ENCODE results near the gene C3orf52.

The C3orf52 gene

GRCh38 chr3:112115806-112116383, 29.7 kb downstream of the C3orf52 start:
- FAIRE-seq (peak; percentile 69), DNase-seq (ENCODE audit: insufficient read length, low spot score) (no peak)
- peak; percentile 27; the same call in 1 of the 2 replicates for TF ChIP-seq SPI1 (IDR thresholded peaks at IDR 0.05; ENCODE audit: low read depth, low read length)
- no peak for TF ChIP-seq TAF1 (IDR thresholded peaks at IDR 0.05; ENCODE audit: low read depth, low read length)
- no peak for TF ChIP-seq POLR2AphosphoS5 (IDR thresholded peaks at IDR 0.05; ENCODE audit: low read depth, low read length)
- peak; percentile 34; the same call in 1 of the 2 replicates for TF ChIP-seq POLR2A (IDR thresholded peaks at IDR 0.05; ENCODE audit: low read depth, low read length)
- no peak for TF ChIP-seq PAX5 (IDR thresholded peaks at IDR 0.05; ENCODE audit: insufficient read depth, low read length, severe bottlenecking)
- TF ChIP-seq POU2F2 (IDR thresholded peaks at IDR 0.05; ENCODE audit: low read depth, low read length): 0 out of 2 replicates have a peak, but pooled peaks have one; percentile 14

- FAIRE-seq (peak; percentile 16), DNase-seq (ENCODE audit: insufficient read length, low spot score) (no peak)
- TF ChIP-seq TAF1 (IDR thresholded peaks at IDR 0.05; ENCODE audit: low read depth, low read length): 0 out of 2 replicates have a peak, but pooled peaks have one; percentile 24
- TF ChIP-seq POU2F2 (IDR thresholded peaks at IDR 0.05; ENCODE audit: low read depth, low read length): no peak
These were observed 30.6 kb downstream of the C3orf52 start for GRCh38 chr3:112116748-112117186.

GRCh38 chr3:112117415-112117814, 31.2 kb downstream of the C3orf52 start:
- no peak for TF ChIP-seq TAF1 (IDR thresholded peaks at IDR 0.05; ENCODE audit: low read depth, low read length)
- no peak for FAIRE-seq

GRCh38 chr3:112117841-112118571, 31.8 kb downstream of the C3orf52 start:
- FAIRE-seq (peak; percentile 86), DNase-seq (ENCODE audit: insufficient read length, low spot score) (no peak)
- TF ChIP-seq PAX5 (IDR thresholded peaks at IDR 0.05; ENCODE audit: insufficient read depth, low read length, severe bottlenecking) (no peak), POLR2A (IDR thresholded peaks at IDR 0.05; ENCODE audit: low read depth, low read length) (0 out of 2 replicates have a peak, but pooled peaks have one; percentile 16), SPI1 (IDR thresholded peaks at IDR 0.05; ENCODE audit: low read depth, low read length) (peak; percentile 33; the same call in 1 of the 2 replicates), TAF1 (IDR thresholded peaks at IDR 0.05; ENCODE audit: low read depth, low read length) (0 out of 2 replicates have a peak, but pooled peaks have one; percentile 8)

More at GRCh38 chr3:112117415-112117814, 31.2 kb downstream of the C3orf52 start:
- no peak for DNase-seq (ENCODE audit: insufficient read length, low spot score)

- DNase-seq (ENCODE audit: insufficient read length, low spot score): no peak
- FAIRE-seq: no peak
- no peak; the same call in 1 of the 2 replicates for TF ChIP-seq POLR2A (IDR thresholded peaks at IDR 0.05; ENCODE audit: low read depth, low read length)
- TF ChIP-seq TAF1 (IDR thresholded peaks at IDR 0.05; ENCODE audit: low read depth, low read length): no peak
- TF ChIP-seq SPI1 (IDR thresholded peaks at IDR 0.05; ENCODE audit: low read depth, low read length): no peak
- no peak for TF ChIP-seq POU2F2 (IDR thresholded peaks at IDR 0.05; ENCODE audit: low read depth, low read length)
- TF ChIP-seq PAX5 (IDR thresholded peaks at IDR 0.05; ENCODE audit: insufficient read depth, low read length, severe bottlenecking): no peak
- TF ChIP-seq POLR2AphosphoS5 (IDR thresholded peaks at IDR 0.05; ENCODE audit: low read depth, low read length): no peak
These were observed 34.0 kb downstream of the C3orf52 start for GRCh38 chr3:112119962-112120836.

- TF ChIP-seq POLR2AphosphoS5 (IDR thresholded peaks at IDR 0.05; ENCODE audit: low read depth, low read length) (no peak), SPI1 (IDR thresholded peaks at IDR 0.05; ENCODE audit: low read depth, low read length) (0 out of 2 replicates have a peak, but pooled peaks have one; percentile 18)
- no peak for DNase-seq (ENCODE audit: insufficient read length, low spot score)
- FAIRE-seq: peak; percentile 5
These were observed 35.7 kb downstream of the C3orf52 start for GRCh38 chr3:112121577-112122547.

GRCh38 chr3:112122870-112123269, 36.7 kb downstream of the C3orf52 start:
- TF ChIP-seq TAF1 (IDR thresholded peaks at IDR 0.05; ENCODE audit: low read depth, low read length): no peak
- no peak for TF ChIP-seq POU2F2 (IDR thresholded peaks at IDR 0.05; ENCODE audit: low read depth, low read length)
- TF ChIP-seq POLR2A (IDR thresholded peaks at IDR 0.05; ENCODE audit: low read depth, low read length): peak; percentile 15; the same call in 1 of the 2 replicates
- peak; percentile 48; the same call in 1 of the 2 replicates for TF ChIP-seq POLR2AphosphoS5 (IDR thresholded peaks at IDR 0.05; ENCODE audit: low read depth, low read length)
- TF ChIP-seq PAX5 (IDR thresholded peaks at IDR 0.05; ENCODE audit: insufficient read depth, low read length, severe bottlenecking): no peak
- no peak for TF ChIP-seq SPI1 (IDR thresholded peaks at IDR 0.05; ENCODE audit: low read depth, low read length)
- no peak for DNase-seq (ENCODE audit: insufficient read length, low spot score)
- FAIRE-seq: no peak

GRCh38 chr3:112123548-112123947, 37.4 kb downstream of the C3orf52 start:
- TF ChIP-seq SPI1 (IDR thresholded peaks at IDR 0.05; ENCODE audit: low read depth, low read length): peak; percentile 85
- TF ChIP-seq POLR2AphosphoS5 (IDR thresholded peaks at IDR 0.05; ENCODE audit: low read depth, low read length): no peak
- peak; percentile 62 for FAIRE-seq
- no peak for DNase-seq (ENCODE audit: insufficient read length, low spot score)

All from GM12891 (cell line).